Memory B cell (primary cell): ENCODE results near the gene NINJ2.

Experiments
- ATAC-seq: fragments of 150-1000 bp; cut with Tn5 transposase; 2 replicates; pipeline ENCODE4 v1.10.0; 2021; ENCODE audit warnings: low read depth, mild to moderate bottlenecking, moderate library complexity
- DNase-seq, 2 donors: peaks; one replicate each; pipeline ENCODE4 v3.0.0; 2022; ENCODE audit warnings: low spot score in 2 of 2
- H3K27ac Mint-ChIP-seq: one replicate; pipeline ENCODE4 v1.8.0; 2022; ENCODE audit warnings: mild to moderate bottlenecking, moderate library complexity, mixed read lengths
- H3K27me3 Mint-ChIP-seq: one replicate; pipeline ENCODE4 v1.8.0; 2022; ENCODE audit warnings: mixed read lengths
- H3K36me3 Mint-ChIP-seq: one replicate; pipeline ENCODE4 v1.8.0; 2022; ENCODE audit warnings: mild to moderate bottlenecking, mixed read lengths
- H3K4me1 Mint-ChIP-seq: one replicate; pipeline ENCODE4 v1.8.0; 2022; ENCODE audit warnings: mixed read lengths
- H3K4me3 Mint-ChIP-seq: one replicate; pipeline ENCODE4 v1.8.0; 2022; ENCODE audit warnings: mild to moderate bottlenecking, moderate library complexity, mixed read lengths
- H3K9me3 Mint-ChIP-seq: one replicate; pipeline ENCODE4 v1.8.0; 2022; ENCODE audit warnings: mixed read lengths

Gene NINJ2

DNA sequence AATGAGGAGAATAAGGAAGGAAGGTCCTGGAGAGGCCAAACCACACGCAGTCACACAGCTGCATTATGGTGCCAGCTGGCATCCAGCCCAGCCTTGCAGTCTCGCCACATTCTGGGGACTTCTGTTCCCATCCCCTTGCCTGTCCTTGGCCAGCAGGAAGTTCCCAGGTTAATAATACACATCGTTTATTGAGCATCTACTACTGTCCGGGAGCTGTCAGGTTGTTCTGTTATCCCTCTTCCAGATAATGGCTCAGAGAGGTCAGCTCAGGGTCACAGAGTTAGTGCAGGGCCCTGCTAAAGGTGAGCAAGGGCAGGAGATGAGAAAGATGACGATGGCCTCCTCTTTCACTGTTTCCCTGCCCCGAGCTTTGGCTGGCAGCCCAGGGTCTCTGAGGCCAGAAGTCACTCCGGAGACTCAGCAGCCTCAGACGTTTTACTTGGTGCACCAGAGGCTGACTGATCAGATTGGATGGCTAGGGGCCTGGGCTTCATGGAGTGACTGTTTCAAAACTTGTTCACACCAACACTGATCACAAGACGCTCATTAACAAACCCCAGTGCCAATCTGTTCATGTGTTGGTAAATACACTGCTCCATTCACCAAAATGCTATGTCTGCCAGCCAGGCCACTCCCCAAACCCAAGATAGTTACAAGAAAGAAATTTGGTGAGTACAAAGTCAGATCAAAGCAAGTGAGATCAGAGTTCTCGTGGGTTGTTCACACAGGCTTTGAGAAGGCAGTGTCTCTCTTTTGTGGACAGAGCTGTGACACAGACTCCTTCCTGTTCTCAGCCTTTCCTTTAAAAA lies 124.3 kb downstream of the NINJ2 start:
- Mint-ChIP-seq H3K4me1 (no peaks in the 10 kb centered on the region), H3K27me3 (peaks cover 8% of the 10 kb centered on the region), H3K36me3 (no peaks in the 10 kb centered on the region), H3K27ac (no peak overlapping the region), H3K9me3 (no peaks in the 10 kb centered on the region), H3K4me3 (no peak overlapping the region)
- ATAC-seq, result no peak
- DNase-seq, result no peak

DNA sequence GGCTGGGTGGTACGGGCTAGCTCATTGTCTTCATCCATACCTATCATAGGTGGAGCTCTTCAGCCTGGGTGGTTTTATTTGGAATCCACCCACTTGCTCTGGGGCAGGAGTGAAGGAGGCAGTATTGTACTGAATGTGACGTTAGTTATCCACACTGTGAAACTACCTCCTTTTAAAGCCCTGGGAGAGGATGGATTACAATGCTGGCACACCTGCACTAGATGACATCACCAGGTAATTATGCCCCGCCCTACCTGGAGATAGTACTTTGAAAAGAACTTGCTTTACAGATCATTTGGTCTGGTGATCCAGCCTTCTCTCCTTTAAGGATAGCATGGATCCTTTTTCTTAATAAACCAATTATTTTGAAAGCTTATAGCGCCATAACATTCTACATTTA lies 125.5 kb downstream of the NINJ2 start:
- no peak for DNase-seq
- peaks cover under 1% of the 10 kb centered on the region for H3K9me3 Mint-ChIP-seq
- H3K27ac Mint-ChIP-seq, result no peak overlapping the region
- H3K4me1 Mint-ChIP-seq, result no peaks in the 10 kb centered on the region
- no peaks in the 10 kb centered on the region for H3K36me3 Mint-ChIP-seq
- H3K27me3 Mint-ChIP-seq, result peaks cover 5% of the 10 kb centered on the region
- no peak for ATAC-seq
- H3K4me3 Mint-ChIP-seq, result no peak overlapping the region

DNA sequence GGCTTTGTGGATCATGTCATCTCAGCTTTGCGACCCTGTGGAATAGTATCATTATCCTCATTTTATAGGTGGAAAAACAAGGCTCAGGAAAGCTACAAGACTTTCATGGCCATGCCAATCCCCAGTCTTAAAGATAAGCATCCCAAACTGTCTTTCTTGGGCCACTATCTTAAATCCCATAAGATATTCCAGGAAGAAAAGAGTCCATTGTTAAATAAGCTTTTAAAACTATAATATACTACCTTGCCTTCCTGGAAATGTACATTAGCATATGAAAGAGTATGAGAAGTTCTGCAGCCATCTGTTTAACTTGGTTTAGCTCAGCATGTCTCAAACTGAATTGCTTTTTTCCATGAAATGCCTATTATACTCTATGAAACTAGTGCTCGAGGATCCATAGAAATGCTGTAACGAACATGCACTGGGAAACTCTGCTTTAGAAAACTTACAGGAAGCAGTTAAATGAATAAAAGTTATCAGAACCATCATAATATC lies 126.4 kb downstream of the NINJ2 start:
- H3K27me3 Mint-ChIP-seq, result peaks cover 9% of the 10 kb centered on the region
- peaks cover 8% of the 10 kb centered on the region for H3K9me3 Mint-ChIP-seq
- H3K27ac Mint-ChIP-seq, result no peak overlapping the region
- DNase-seq (no peak), ATAC-seq (no peak)
- no peaks in the 10 kb centered on the region for H3K4me1 Mint-ChIP-seq
- peaks cover 6% of the 10 kb centered on the region for H3K36me3 Mint-ChIP-seq
- H3K4me3 Mint-ChIP-seq, result no peak overlapping the region

DNA sequence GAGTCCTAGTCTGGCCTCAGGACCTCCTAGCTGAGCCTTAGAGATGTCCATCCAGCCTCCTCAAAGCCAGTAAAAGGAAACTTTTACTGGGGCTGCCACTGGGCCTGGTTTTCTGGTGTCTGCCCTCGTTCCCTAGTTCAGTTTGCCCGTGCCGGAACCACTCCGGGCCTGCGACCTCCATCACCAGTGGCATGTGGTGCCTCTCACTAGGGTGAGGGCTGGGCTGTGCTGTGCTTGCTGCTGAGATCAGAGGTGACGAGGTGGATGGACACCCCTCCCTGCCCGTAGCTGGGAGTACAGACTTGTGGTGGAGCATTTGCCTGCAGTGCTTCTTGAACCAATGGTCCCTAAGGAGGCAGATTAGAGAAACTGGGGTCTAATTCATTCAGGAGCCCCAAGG lies 127.8 kb downstream of the NINJ2 start:
- Mint-ChIP-seq H3K27me3 (peaks cover 8% of the 10 kb centered on the region), H3K36me3 (peaks cover 6% of the 10 kb centered on the region), H3K4me1 (no peaks in the 10 kb centered on the region), H3K4me3 (no peak overlapping the region), H3K27ac (no peak overlapping the region), H3K9me3 (peaks cover 8% of the 10 kb centered on the region)
- ATAC-seq (no peak), DNase-seq (no peak)

DNA sequence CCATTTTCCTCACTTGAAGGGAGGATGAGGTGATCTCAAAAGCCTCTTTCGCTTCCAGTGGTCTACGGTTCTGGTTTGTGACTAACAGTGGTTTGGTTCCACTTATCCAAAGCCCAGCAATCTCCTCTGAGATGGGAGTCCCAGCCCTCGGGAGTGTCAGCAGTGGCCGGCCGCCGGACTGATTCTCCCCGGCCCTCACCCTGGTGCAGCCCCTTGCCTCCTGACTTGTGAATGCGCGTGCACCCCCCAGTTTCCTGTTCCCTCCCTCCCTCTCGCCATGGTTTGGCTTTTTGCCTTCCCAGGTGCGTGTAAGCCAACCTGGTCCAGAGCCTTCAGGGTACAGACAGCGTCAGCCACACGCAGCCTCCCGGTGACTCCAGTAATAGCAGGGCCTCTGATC lies 129.0 kb downstream of the NINJ2 start:
- no peak overlapping the region for H3K4me3 Mint-ChIP-seq
- H3K36me3 Mint-ChIP-seq, result peaks cover 6% of the 10 kb centered on the region
- no peak for ATAC-seq
- no peak for DNase-seq
- H3K27me3 Mint-ChIP-seq, result peaks cover 8% of the 10 kb centered on the region
- peaks cover 8% of the 10 kb centered on the region for H3K9me3 Mint-ChIP-seq
- H3K27ac Mint-ChIP-seq, result no peak overlapping the region
- no peaks in the 10 kb centered on the region for H3K4me1 Mint-ChIP-seq

DNA sequence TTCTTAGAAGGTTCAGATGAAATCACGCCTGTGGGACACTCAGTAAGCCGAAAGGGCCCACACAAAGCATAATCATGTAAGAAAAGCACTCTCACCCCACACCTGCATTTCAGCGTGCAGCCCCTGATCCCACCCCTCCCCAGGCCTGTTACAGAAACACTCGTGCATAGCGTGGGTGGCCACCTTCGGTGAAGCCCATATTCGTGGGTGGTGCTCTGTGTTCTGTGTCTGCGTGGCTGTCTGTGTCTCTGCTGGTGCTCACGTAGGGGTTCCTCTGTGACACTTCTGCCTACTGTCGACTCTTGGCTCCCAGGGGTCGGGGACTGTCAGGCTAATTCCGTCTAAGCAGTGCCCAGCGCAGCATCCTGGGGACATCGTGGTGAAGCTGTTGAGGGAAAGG lies 129.5 kb downstream of the NINJ2 start:
- Mint-ChIP-seq H3K27me3 (peaks cover 9% of the 10 kb centered on the region), H3K27ac (no peak overlapping the region), H3K36me3 (peaks cover 6% of the 10 kb centered on the region), H3K4me3 (no peak overlapping the region), H3K4me1 (no peaks in the 10 kb centered on the region), H3K9me3 (peaks cover 9% of the 10 kb centered on the region)
- ATAC-seq, result no peak
- DNase-seq, result no peak

DNA sequence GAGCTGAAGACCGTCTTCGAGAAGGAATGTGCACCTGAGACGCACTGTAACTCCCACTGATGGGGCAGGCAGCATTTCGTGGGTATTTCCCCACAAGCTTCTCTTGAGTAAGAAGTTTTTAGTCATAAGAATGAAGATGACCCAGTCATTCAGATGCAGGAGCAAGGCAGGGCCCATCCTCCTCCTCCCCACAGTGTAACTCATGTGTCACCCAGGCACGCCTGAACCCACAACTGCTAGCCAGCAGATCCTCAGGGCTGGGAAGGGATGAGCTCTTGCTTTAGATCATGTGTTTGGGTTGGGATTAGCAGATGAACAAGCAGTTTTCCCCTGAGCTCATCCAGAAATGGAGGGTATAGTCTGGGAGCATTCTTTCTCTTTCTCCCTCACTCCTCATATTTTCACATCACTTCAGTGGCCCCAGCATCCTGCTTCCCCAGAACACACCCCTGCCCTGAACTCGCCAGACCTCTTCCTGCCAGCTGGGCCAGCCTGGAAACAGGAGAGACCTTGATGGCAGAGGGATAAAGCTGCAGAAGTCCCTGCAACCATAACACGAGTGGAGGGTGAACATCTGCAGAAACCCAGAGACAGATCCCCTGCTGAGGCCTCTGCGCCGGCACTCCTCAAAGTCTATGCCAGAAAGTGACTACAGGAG lies 130.2 kb downstream of the NINJ2 start:
- peaks cover 9% of the 10 kb centered on the region for H3K9me3 Mint-ChIP-seq
- DNase-seq, result no peak

DNA sequence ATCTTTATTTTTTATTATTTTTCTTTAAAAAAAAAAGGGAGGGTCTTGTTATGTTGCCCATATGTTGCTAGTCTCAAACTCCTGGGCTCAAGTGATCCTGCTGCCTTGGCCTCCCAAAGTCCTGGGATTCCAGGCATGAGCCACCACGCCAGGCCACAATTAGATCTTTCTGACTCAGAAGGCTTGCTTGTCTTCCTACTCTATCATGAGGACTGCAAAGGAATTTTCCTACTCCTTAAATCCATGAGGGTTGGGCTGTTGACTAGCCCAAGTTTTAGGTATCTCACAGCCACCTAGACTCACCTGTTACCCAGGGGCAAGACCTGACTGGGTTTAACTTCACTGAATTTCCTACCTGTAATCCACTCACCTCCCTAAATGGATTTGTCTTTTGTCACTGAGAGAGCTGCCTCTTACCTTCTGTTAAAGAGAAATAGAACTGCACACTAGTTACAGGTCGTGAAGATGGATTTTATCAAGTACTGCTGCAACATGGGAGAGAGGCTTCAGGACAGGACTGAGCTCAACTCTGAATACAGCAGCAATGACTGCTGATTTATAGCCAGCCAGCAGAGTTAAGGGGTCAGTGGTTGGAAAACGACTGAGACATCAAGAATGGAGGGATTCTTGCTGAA lies 131.2 kb downstream of the NINJ2 start:
- H3K9me3 Mint-ChIP-seq, result peaks cover 9% of the 10 kb centered on the region
- ATAC-seq (no peak), DNase-seq (no peak)
- peaks cover 6% of the 10 kb centered on the region for H3K36me3 Mint-ChIP-seq
- H3K27me3 Mint-ChIP-seq, result peaks cover 15% of the 10 kb centered on the region
- H3K27ac Mint-ChIP-seq, result no peak overlapping the region
- no peaks in the 10 kb centered on the region for H3K4me1 Mint-ChIP-seq
- H3K4me3 Mint-ChIP-seq, result no peak overlapping the region

More for the DNA sequence above, 130.2 kb downstream of the NINJ2 start:
- H3K27ac Mint-ChIP-seq, result no peak overlapping the region
- peaks cover 6% of the 10 kb centered on the region for H3K36me3 Mint-ChIP-seq
- no peak overlapping the region for H3K4me3 Mint-ChIP-seq
- H3K4me1 Mint-ChIP-seq, result no peaks in the 10 kb centered on the region
- ATAC-seq, result no peak
- H3K27me3 Mint-ChIP-seq, result peaks cover 9% of the 10 kb centered on the region

DNA sequence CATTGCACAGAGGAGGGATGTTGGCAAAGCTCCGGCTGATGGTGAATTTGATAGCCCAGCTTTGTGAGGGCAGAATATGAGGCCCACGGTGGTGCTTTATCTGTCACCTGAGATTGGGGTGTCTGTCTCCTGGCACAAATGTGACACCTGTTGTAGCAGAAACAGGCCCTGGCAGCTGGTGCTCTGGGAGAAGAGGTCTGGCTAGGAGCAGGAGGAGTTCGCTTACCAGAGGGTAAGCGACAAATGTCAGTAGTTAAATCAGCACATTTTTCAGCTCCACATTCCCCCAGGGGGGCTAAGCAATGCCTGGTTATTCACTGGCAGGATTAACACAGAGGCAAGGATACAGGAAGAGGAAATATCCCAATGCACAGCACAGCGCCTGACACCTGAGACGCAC lies 132.4 kb downstream of the NINJ2 start:
- no peak for DNase-seq
- Mint-ChIP-seq H3K36me3 (peaks cover 6% of the 10 kb centered on the region), H3K27me3 (peaks cover 17% of the 10 kb centered on the region), H3K9me3 (peaks cover 9% of the 10 kb centered on the region), H3K4me1 (no peaks in the 10 kb centered on the region), H3K27ac (no peak overlapping the region), H3K4me3 (no peak overlapping the region)
- no peak for ATAC-seq

DNA sequence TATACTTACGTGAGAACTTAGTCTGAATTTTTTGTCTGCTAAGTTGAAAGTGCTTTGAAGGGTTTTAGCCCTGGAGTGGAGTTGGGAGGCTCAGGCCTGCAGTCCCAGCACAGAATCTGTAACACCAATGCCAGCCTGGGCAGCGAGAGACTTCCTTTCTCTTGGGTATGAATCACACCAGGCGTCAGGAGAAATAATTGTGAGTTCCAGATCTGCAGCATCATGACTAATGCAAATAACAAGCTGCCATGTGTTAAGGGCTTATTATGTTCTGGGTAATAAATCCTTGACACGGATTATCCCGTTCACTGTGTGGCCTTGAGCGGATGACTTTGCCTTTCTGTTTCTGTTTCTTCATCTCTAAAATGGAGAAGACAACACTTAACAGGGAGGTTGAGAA lies 132.9 kb downstream of the NINJ2 start:
- DNase-seq, result no peak
- ATAC-seq, result no peak
- H3K27me3 Mint-ChIP-seq, result peaks cover 19% of the 10 kb centered on the region

DNA sequence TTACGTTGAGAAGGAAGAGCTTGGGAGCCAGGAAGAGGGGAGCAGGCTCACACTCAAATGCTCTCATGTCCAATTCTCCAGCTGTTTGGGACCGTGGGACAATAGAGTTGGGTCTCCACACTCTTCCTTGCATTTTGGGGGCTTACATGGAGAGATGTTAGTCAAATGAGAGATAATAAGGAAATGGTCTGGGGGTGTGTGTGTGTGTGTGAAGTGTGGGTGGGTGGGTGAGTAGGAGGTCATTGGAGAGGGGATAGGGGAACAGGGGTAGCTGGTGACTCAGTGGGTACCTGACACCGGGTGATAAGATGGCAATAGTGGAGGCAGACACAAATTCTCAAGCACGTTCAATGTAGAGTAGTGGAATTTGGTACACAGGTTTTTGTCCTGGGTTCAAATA lies 135.5 kb downstream of the NINJ2 start:
- Mint-ChIP-seq H3K36me3 (peaks cover 6% of the 10 kb centered on the region), H3K4me3 (no peak overlapping the region), H3K27ac (no peak overlapping the region), H3K27me3 (peaks cover 19% of the 10 kb centered on the region), H3K4me1 (no peaks in the 10 kb centered on the region), H3K9me3 (peaks cover 9% of the 10 kb centered on the region)
- DNase-seq (no peak), ATAC-seq (no peak)

More for the DNA sequence above, 132.9 kb downstream of the NINJ2 start:
- no peak overlapping the region for H3K4me3 Mint-ChIP-seq
- H3K4me1 Mint-ChIP-seq, result no peaks in the 10 kb centered on the region
- peaks cover 9% of the 10 kb centered on the region for H3K9me3 Mint-ChIP-seq
- H3K36me3 Mint-ChIP-seq, result peaks cover 6% of the 10 kb centered on the region
- H3K27ac Mint-ChIP-seq, result no peak overlapping the region

DNA sequence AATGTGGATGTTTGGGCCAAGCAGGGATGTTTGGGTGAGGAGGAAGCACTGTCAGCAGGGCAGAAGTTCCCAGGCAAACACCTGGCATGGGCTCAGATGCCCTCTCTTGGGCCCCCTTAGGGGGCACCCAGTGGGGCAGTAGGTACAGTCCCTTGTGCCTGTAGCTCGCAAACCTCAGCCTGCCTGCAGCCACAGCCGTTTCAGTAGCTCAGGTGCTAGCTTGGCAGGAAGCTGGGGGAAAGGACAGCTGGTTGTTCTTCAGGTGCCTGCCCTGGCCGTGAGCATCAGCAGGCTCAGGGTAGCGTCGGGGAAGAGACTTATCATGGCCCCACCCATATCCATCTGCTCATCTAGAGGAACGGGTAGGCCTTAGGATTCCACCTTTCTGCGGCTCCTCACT lies 136.0 kb downstream of the NINJ2 start:
- no peak for DNase-seq
- H3K9me3 Mint-ChIP-seq, result peaks cover 5% of the 10 kb centered on the region
- no peak for ATAC-seq
- peaks cover 4% of the 10 kb centered on the region for H3K36me3 Mint-ChIP-seq
- no peak overlapping the region for H3K4me3 Mint-ChIP-seq
- H3K27me3 Mint-ChIP-seq, result peaks cover 19% of the 10 kb centered on the region
- no peak overlapping the region for H3K27ac Mint-ChIP-seq
- H3K4me1 Mint-ChIP-seq, result no peaks in the 10 kb centered on the region

DNA sequence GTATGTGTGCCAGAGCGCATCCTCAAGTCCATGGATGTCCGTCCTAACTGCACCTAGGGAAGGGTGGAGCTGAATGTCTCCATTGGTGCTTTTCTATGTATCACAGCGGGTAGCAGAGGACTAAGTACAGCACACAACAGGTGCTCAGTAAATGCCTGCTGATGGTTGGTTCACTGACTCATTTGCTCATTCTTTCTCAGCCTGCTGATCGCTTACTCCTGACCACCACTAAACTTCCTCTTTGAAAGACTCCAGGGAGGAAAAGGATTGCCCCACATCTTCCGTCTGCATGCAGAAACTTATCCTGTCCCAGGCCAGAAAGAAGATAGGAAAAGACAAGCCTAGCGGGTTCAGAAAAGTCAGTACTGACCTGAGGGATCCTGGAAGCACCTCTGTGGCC lies 137.2 kb downstream of the NINJ2 start:
- DNase-seq (no peak), ATAC-seq (no peak)
- Mint-ChIP-seq H3K4me1 (no peaks in the 10 kb centered on the region), H3K27me3 (peaks cover 19% of the 10 kb centered on the region), H3K4me3 (no peak overlapping the region), H3K9me3 (peaks cover 2% of the 10 kb centered on the region), H3K27ac (no peak overlapping the region), H3K36me3 (no peaks in the 10 kb centered on the region)

DNA sequence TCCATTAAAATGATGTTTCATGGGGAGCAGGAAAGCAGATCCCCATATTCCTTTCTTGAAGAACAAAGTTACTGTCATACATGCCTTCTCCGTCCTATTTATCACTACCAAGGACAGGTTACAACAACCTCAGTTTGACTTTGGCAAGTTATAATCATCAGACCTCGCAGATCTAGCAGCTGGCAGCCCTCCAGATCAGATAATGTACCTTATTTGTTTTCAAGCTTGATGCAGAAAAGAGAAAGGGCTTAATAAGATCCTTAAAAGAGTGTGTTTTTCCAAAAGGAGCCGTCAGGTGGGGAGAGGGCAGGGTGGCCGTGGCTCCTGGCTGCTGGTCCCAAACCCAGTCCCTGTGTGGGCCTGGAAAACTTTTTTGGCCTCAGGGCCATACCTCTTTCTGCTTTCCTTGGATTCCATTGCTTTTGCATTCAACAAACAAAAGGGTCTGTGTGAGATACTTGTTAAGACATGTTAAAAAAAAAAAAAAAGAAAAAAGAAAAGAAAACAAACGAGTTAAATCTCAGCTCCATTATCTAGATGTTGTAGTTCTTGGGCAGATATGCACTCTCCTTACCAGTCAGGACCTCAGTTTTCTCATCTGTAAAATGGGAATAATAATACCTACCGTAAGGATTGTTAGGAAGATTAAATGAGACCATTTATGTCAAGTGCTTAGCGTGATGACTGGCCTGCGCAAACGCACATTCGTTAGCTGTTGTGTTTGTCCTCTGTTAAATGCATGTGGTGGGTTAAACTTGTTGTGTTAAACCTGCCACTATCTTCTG lies 138.9 kb downstream of the NINJ2 start:
- peaks cover 2% of the 10 kb centered on the region for H3K9me3 Mint-ChIP-seq
- ATAC-seq, result no peak
- no peaks in the 10 kb centered on the region for H3K36me3 Mint-ChIP-seq
- H3K27me3 Mint-ChIP-seq, result peaks cover 20% of the 10 kb centered on the region
- H3K4me3 Mint-ChIP-seq, result no peak overlapping the region
- no peaks in the 10 kb centered on the region for H3K4me1 Mint-ChIP-seq
- no peak overlapping the region for H3K27ac Mint-ChIP-seq
- no peak for DNase-seq
